Adrenal gland (tissue), 12 donors: ENCODE results near the gene DAGLB. TPM values are rescaled to one million over a fixed set of nuclear protein-coding genes. Genes with fewer than 3 reads are reported as not detected.

ENCODE experiments used
- DNase-seq, 7 donors: peaks; one replicate each; pipeline ENCODE4 v3.0.0-alpha.2; 2019 to 2020
- H3K27ac ChIP-seq, 5 donors: fragments of 200-600 bp; sonication (generic) in 4 of 5; 1 replicate in 3 of 5; 2 replicates in 2 of 5; pipeline versions ENCODE4 v1.5.1 to v1.8.0; 2016 to 2020; ENCODE audit warnings: mild to moderate bottlenecking in 1 of 5
- H3K27me3 ChIP-seq: fragments of 200-600 bp; 2 replicates; pipeline ENCODE4 v1.8.0; 2021
- H3K36me3 ChIP-seq, 2 donors: fragments of 200-600 bp; replicated peaks in 1 of 2; 1 replicate in 1 of 2; 2 replicates in 1 of 2; pipeline versions ENCODE4 v1.5.1 to v1.8.0; 2018 to 2022
- H3K4me1 ChIP-seq, 2 donors: fragments of 200-600 bp; replicated peaks in 1 of 2; 1 replicate in 1 of 2; 2 replicates in 1 of 2; pipeline versions ENCODE4 v1.5.1 to v1.8.0; 2018 to 2021
- H3K4me3 ChIP-seq, 4 donors: fragments of 200-600 bp; sonication (generic) in 3 of 4; one replicate each; pipeline ENCODE4 v1.5.1; 2016 to 2018
- H3K9me3 ChIP-seq, 3 donors: fragments of 200-600 bp; sonication (generic) in 1 of 3; replicated peaks in 1 of 3; 1 replicate in 2 of 3; 2 replicates in 1 of 3; pipeline versions ENCODE4 v1.5.1 to v1.8.0; 2016 to 2021
- CTCF ChIP-seq, 6 experiments: fragments of 450-650 bp in 4 of 6; fragments of 200-600 bp in 2 of 6; sonication (generic) in 1 of 6; IDR thresholded peaks; 1 replicate in 5 of 6; 2 replicates in 1 of 6; pipeline versions ENCODE4 v1.5.1 to v1.8.0; 2016 to 2021; ENCODE audit warnings: antibody characterized with exemption in 6 of 6, mild to moderate bottlenecking in 2 of 6, moderate library complexity in 1 of 6
- POLR2A ChIP-seq, 2 donors: fragments of 450-650 bp; IDR thresholded peaks; one replicate each; pipeline ENCODE4 v1.6.1; 2017; ENCODE audit warnings: antibody characterized with exemption in 2 of 2, mild to moderate bottlenecking in 2 of 2, moderate library complexity in 1 of 2
- WGBS, 4 donors: extraction: QIAGEN DNeasy Blood & Tissue Kit in 2 of 4; methylation state at CpG; one replicate each; pipeline versions ENCODE4 v1.1.5 to v1.1.7; 2013 to 2017; 5-methylcytosine and 5-hydroxymethylcytosine counted together
- intact Hi-C, 2 donors: fragments of 100-400 bp; cut with DNase I; formaldehyde crosslinking; loops; one replicate each; pipeline versions ENCODE4 v1.14.1 to v1.15.0; 2022 to 2023
- polyA plus RNA-seq, 3 donors: library from polyadenylated mRNA; stranded (reverse); fragments of 200-250 nt in 2 of 3; fragments of 350-450 nt in 1 of 3; fragmentation: Illumina TruSeq in 1 of 3; extraction: RNeasy Lipid Tissue Mini Kit (QIAGEN cat#74804) in 1 of 3; gene quantifications; one replicate each; pipeline ENCODE4 v1.2.3, GENCODE V29; 2013 to 2014
- total RNA-seq, 9 donors: library from RNA; depleted of rRNA in 4 of 9; stranded (reverse); fragments of >200 nt in 4 of 9; fragments of 120-200 nt in 1 of 9; fragmentation: NEBNext Ultra II Directional in 1 of 9; extraction: Animal tissue kit (Norgen Biotek cat#: 25700) in 1 of 9; gene quantifications; one replicate each; pipeline versions ENCODE4 v1.1.0 to v1.2.4, GENCODE V29; 2013 to 2023
- donor health status: healthy with polysubstance abuse.
- donor health status: Bipolar disorder and iron deficiency.
- donor health status: DM: yes; HTN: yes; CAD: no.
- donor health status: DM: no; HTN: no; CAD: no.
- donor health status: DM: no; HTN: no; CAD: no.
- donor health status: DM: yes; HTN: yes; CAD: no.

The DAGLB gene
- total and polyA plus RNA-seq, 12 donors: 19.8 to 56.7 (median 36.7) TPM

DNA sequence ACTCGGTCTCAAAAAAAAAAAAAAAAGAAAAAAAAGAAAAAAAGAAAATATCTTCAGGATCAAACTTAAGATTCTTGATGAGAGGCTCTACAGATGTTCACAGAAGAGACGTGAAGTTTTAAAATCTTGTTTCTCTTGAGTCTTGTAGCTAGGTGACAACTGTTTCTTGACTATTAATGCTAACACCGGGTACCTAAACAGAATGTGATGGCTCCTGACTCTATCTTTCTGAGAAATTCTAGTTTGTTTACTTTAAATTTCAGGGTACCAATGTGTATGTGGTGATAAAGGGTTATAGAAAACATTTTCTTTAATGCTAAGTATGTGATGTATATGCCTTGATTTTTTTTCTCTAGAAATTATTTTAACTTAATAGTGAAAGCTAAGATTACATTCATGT, 61.0 kb downstream of the DAGLB start:
- no peak overlapping the region for H3K27ac ChIP-seq

GRCh38 chr7:6385909-6386560, 61.7 kb downstream of the DAGLB start:
- Histone ChIP-seq H3K4me3 (no peak overlapping the region), H3K4me1 (peaks cover 22 to 59% of the 10 kb centered on the region in 2 donors), H3K36me3 (peaks cover 0 to 27% of the 10 kb centered on the region in 2 donors), H3K27me3 (no peaks in the 10 kb centered on the region), H3K27ac (peak overlapping the region in 3 of 5 donors; percentile 21 to 60 (median 55)), H3K9me3 (no peaks in the 10 kb centered on the region)
- no peak for TF ChIP-seq POLR2A (IDR thresholded peaks at IDR 0.05)
- no peak for TF ChIP-seq CTCF (IDR thresholded peaks at IDR 0.05)
- WGBS, 4 donors: 71 to 77% (median 75%) methylated on average over 4 of the region's 4 CpGs
- intact Hi-C loops: no loop called here
- no peak for DNase-seq

More for the DNA sequence above, 61.0 kb downstream of the DAGLB start:
- no peaks in the 10 kb centered on the region for H3K9me3 ChIP-seq
- H3K4me1 ChIP-seq: peaks cover 22 to 52% of the 10 kb centered on the region in 2 donors
- no peak for DNase-seq
- H3K4me3 ChIP-seq: no peak overlapping the region
- intact Hi-C loops: no loop called here
- H3K36me3 ChIP-seq: peaks cover 0 to 28% of the 10 kb centered on the region in 2 donors
- 86 to 95% (median 90%) methylated on average over 3 of the region's 3 CpGs for WGBS, 4 donors
- TF ChIP-seq POLR2A (IDR thresholded peaks at IDR 0.05) (no peak), CTCF (IDR thresholded peaks at IDR 0.05) (no peak)
- H3K27me3 ChIP-seq: no peaks in the 10 kb centered on the region

DNA sequence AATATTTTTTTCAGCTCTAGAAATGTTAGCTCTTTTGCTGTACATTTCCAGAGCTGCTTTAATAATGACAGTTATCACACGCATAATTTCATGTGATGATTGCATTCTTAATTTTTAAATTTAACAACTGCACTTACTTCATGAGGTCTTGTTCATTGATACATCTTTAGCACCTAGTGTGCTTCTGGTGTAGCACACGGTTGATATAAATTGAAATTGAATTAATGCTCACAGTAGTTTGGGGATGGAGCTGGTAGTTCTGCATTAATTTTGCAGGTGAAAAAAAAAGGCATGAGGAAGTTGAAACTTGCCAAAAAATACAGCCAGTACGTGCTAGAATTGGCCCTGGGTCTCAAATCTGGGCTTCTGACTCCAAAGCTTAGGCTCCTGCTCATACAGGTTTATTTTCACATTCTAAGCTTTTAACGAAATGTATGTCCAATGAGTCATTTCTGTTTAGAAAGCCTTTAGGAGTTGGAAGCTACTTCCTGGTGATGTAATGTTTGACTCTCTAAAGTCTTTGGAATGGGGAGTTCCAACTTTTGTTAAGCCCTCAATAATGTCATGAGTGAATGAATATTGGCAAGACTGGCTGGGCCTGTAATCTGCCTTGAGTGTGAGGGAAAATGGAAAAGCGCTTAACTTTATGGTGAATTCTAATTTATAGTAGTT, 62.5 kb downstream of the DAGLB start:
- no peak for DNase-seq
- Histone ChIP-seq H3K4me3 (no peak overlapping the region), H3K27ac (peak overlapping the region in 3 of 5 donors; percentile 21 to 60 (median 55)), H3K4me1 (peaks cover 25 to 62% of the 10 kb centered on the region in 2 donors), H3K9me3 (no peaks in the 10 kb centered on the region), H3K27me3 (no peaks in the 10 kb centered on the region), H3K36me3 (peaks cover 0 to 24% of the 10 kb centered on the region in 2 donors)
- 49 to 56% (median 53%) methylated on average over 5 of the region's 5 CpGs for WGBS, 4 donors
- TF ChIP-seq POLR2A (IDR thresholded peaks at IDR 0.05): no peak
- TF ChIP-seq CTCF (IDR thresholded peaks at IDR 0.05): no peak
- intact Hi-C loops: no loop called here

DNA sequence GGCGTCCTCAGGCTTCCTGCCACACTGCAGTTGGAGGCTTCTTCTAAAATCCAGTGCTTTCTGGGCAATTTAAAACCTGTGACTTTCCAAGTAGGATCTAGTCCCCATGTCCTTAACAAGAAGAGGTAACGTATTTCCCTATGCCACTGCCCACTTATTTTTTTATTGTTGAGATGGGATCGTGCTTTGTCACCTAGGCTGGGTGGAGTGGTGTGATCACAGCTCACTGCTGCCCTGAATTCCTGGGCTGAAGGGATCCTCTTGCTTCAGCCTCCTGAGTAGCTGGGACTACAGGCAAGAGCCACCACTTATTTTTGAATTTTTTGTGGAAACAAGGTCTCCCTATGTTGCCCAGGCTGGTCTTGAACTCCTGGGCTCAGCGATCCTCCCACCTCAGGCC, 63.4 kb downstream of the DAGLB start:
- H3K9me3 ChIP-seq: no peaks in the 10 kb centered on the region
- H3K27me3 ChIP-seq: no peaks in the 10 kb centered on the region
- H3K36me3 ChIP-seq: peaks cover 0 to 17% of the 10 kb centered on the region in 2 donors
- WGBS, 4 donors: 72 to 86% (median 79%) methylated on average over 4 of the region's 4 CpGs
- H3K27ac ChIP-seq: peak overlapping the region in 3 of 5 donors; percentile 54 to 60 (median 55)
- H3K4me1 ChIP-seq: peaks cover 25 to 71% of the 10 kb centered on the region in 2 donors
- DNase-seq: no peak
- TF ChIP-seq CTCF (IDR thresholded peaks at IDR 0.05) (no peak), POLR2A (IDR thresholded peaks at IDR 0.05) (no peak)
- intact Hi-C loops: no loop called here
- H3K4me3 ChIP-seq: no peak overlapping the region
